Liver (tissue), 9 donors: ENCODE measurements around the gene UBE2QL1. TPM values are rescaled to one million over a fixed set of nuclear protein-coding genes. Genes with fewer than 3 reads are reported as not detected.

Experiments
- DNase-seq: peaks from one replicate; pipeline ENCODE4 v3.0.0-alpha.2; 2017; ENCODE audit warnings: low spot score
- H3K27ac ChIP-seq, 2 donors: one replicate each; pipeline ENCODE4 v1.7.0; 2013; ENCODE audit warnings: inconsistent platforms in 2 of 2, low read length in 2 of 2, control low read depth in 1 of 2, low read depth in 1 of 2, mild to moderate bottlenecking in 1 of 2
- H3K27me3 ChIP-seq, 4 donors: one replicate each; pipeline versions ENCODE4 v1.6.1 to v1.7.0; 2013; ENCODE audit warnings: low read length in 3 of 4, inconsistent platforms in 1 of 4, mild to moderate bottlenecking in 1 of 4, moderate library complexity in 1 of 4; ENCODE audit not compliant: control insufficient read depth in 4 of 4, insufficient read depth in 4 of 4
- H3K36me3 ChIP-seq, 4 donors: one replicate each; pipeline versions ENCODE4 v1.6.1 to v1.7.0; 2013; ENCODE audit warnings: low read length in 3 of 4, mild to moderate bottlenecking in 3 of 4, low read depth in 1 of 4, moderate library complexity in 1 of 4; ENCODE audit not compliant: control insufficient read depth in 4 of 4, insufficient read depth in 3 of 4
- H3K4me1 ChIP-seq, 4 donors: one replicate each; pipeline versions ENCODE4 v1.6.1 to v1.7.0; 2013; ENCODE audit warnings: low read length in 3 of 4, mild to moderate bottlenecking in 3 of 4, moderate library complexity in 1 of 4; ENCODE audit not compliant: control insufficient read depth in 4 of 4, insufficient read depth in 4 of 4
- H3K4me3 ChIP-seq, 3 donors: one replicate each; pipeline versions ENCODE4 v1.6.1 to v1.7.0; 2013; ENCODE audit warnings: low read length in 3 of 3, control low read depth in 1 of 3, low read depth in 1 of 3, mild to moderate bottlenecking in 1 of 3
- H3K9ac ChIP-seq, 2 donors: one replicate each; pipeline ENCODE4 v1.7.0; 2013; ENCODE audit warnings: low read length in 2 of 2, mild to moderate bottlenecking in 2 of 2, moderate library complexity in 2 of 2, control low read depth in 1 of 2, low read depth in 1 of 2
- H3K9me3 ChIP-seq, 4 donors: one replicate each; pipeline versions ENCODE4 v1.6.1 to v1.7.0; 2013; ENCODE audit warnings: low read length in 3 of 4; ENCODE audit not compliant: control insufficient read depth in 4 of 4
- ATF3 ChIP-seq: IDR thresholded peaks from 2 replicates; pipeline ENCODE4 v1.6.1; 2016; ENCODE audit warnings: antibody characterized with exemption
- FOXA1 ChIP-seq: IDR thresholded peaks from 2 replicates; pipeline ENCODE4 v1.6.1; 2016; ENCODE audit warnings: antibody characterized with exemption
- FOXA2 ChIP-seq: IDR thresholded peaks from 2 replicates; pipeline ENCODE4 v1.6.1; 2016; ENCODE audit warnings: antibody characterized with exemption
- HNF4A ChIP-seq, 2 donors: conservative IDR thresholded peaks; 2 replicates each; pipeline ENCODE4 v1.6.1; 2016; ENCODE audit warnings: antibody characterized with exemption in 2 of 2, mild to moderate bottlenecking in 2 of 2
- HNF4G ChIP-seq: IDR thresholded peaks from 2 replicates; pipeline ENCODE4 v1.6.1; 2016; ENCODE audit warnings: antibody characterized with exemption
- JUND ChIP-seq, 2 donors: IDR thresholded peaks; 2 replicates each; pipeline ENCODE4 v1.6.1; 2016; ENCODE audit warnings: antibody characterized with exemption in 2 of 2
- MAX ChIP-seq: IDR thresholded peaks from 2 replicates; pipeline ENCODE4 v1.6.1; 2016; ENCODE audit warnings: antibody characterized with exemption
- NR2F2 ChIP-seq: IDR thresholded peaks from 2 replicates; pipeline ENCODE4 v1.6.1; 2016; ENCODE audit warnings: antibody characterized with exemption
- REST ChIP-seq: IDR thresholded peaks from 2 replicates; pipeline ENCODE4 v1.6.1; 2016; ENCODE audit warnings: antibody characterized with exemption, mild to moderate bottlenecking
- RXRA ChIP-seq, 2 donors: IDR thresholded peaks; 2 replicates each; pipeline ENCODE4 v1.6.1; 2017 to 2018; ENCODE audit warnings: antibody characterized with exemption in 2 of 2, mild to moderate bottlenecking in 1 of 2
- SP1 ChIP-seq: IDR thresholded peaks from 2 replicates; pipeline ENCODE4 v1.6.1; 2018; ENCODE audit warnings: antibody characterized with exemption, mild to moderate bottlenecking
- YY1 ChIP-seq: IDR thresholded peaks from 2 replicates; pipeline ENCODE4 v1.6.1; 2016; ENCODE audit warnings: antibody characterized with exemption, mild to moderate bottlenecking
- WGBS: extraction: QIAGEN DNeasy Blood & Tissue Kit; methylation state at CpG from one replicate; pipeline ENCODE4 v1.1.7; 2013; 5-methylcytosine and 5-hydroxymethylcytosine counted together
- polyA plus RNA-seq, 2 donors: library from polyadenylated mRNA; stranded (reverse) in 1 of 2; unstranded in 1 of 2; fragments of 200-250 nt in 1 of 2; fragments of >200 nt in 1 of 2; fragmentation: Nextera tagmentation in 1 of 2; extraction: Ambion mirVana in 1 of 2; gene quantifications; one replicate each; pipeline versions ENCODE4 v1.2.1 to v1.2.3, GENCODE V29; 2013 to 2015
- total RNA-seq, 2 donors: library from RNA; depleted of rRNA; stranded (reverse); fragments of >200 nt; gene quantifications; one replicate each; pipeline ENCODE4 v1.2.3, GENCODE V29; 2014
- donor health status: healthy.
- donor health status: healthy.
- donor health status: healthy.
- donor health status: healthy.
- donor health status: healthy.

Gene UBE2QL1
- total and polyA plus RNA-seq, 4 donors = 0.09 to 1.9 (median 0.36) TPM

GRCh38 chr5:6424700-6425099, 24.0 kb upstream of the UBE2QL1 start:
- peaks cover 0 to 6% (median 0%) of the 10 kb centered on the region in 4 donors for H3K27me3 ChIP-seq
- TF ChIP-seq NR2F2 = no peak
- TF ChIP-seq FOXA2 = no peak
- TF ChIP-seq FOXA1 = no peak
- no peak for TF ChIP-seq SP1
- no peak for TF ChIP-seq ATF3
- TF ChIP-seq YY1 = no peak
- TF ChIP-seq JUND (IDR thresholded peaks at IDR 0.05) = no peak
- no peak for TF ChIP-seq HNF4G
- TF ChIP-seq RXRA (IDR thresholded peaks at IDR 0.05) = no peak
- no peak for TF ChIP-seq HNF4A (conservative IDR thresholded peaks at IDR 0.05)
- no peak for TF ChIP-seq REST
- no peaks in the 10 kb centered on the region for H3K4me1 ChIP-seq
- H3K9ac ChIP-seq = no peak overlapping the region
- DNase-seq = no peak
- H3K4me3 ChIP-seq = no peak overlapping the region
- no peak overlapping the region for H3K27ac ChIP-seq
- no peaks in the 10 kb centered on the region for H3K9me3 ChIP-seq
- H3K36me3 ChIP-seq = no peaks in the 10 kb centered on the region

GRCh38 chr5:6427694-6428093, 21.0 kb upstream of the UBE2QL1 start:
- TF ChIP-seq REST (no peak), MAX (no peak)
- Histone ChIP-seq H3K36me3 (no peaks in the 10 kb centered on the region), H3K27me3 (peaks cover 0 to 10% (median 0%) of the 10 kb centered on the region in 4 donors), H3K9me3 (no peaks in the 10 kb centered on the region), H3K4me1 (no peaks in the 10 kb centered on the region), H3K27ac (no peak overlapping the region), H3K9ac (no peak overlapping the region), H3K4me3 (no peak overlapping the region)
- DNase-seq = no peak
- 77% methylated on average over 4 of the region's 4 CpGs for WGBS
